GM19099 (cell line): ENCODE measurements around the gene TACC2.

Source experiments
- POLR2A ChIP-seq: IDR thresholded peaks from 3 replicates; pipeline ENCODE4 v1.6.1; 2011; ENCODE audit warnings: low read depth; ENCODE audit not compliant: insufficient read length; ENCODE audit errors: extremely low read depth

Gene TACC2

DNA sequence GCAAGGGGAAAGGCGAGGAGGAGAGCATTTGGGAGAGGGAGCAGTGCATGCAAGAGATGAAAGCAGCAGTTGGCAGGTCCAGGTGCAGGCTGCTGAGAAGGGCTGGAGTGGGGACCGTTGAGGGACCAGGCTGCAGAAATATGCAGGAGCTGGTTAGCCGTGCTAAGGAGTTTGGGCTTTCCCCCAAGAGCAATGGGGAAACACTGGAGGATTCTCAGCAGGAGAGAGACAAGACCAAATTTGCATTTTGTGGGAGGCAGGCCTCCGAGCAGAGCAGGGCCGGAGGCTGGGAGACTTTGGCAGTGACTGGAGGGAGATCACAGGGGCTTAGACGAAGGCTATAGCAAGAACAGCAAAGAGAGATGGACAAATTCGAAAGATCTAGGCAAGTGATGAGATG is 293.9 kb downstream of the TACC2 start:
- TF ChIP-seq POLR2A, result no peak

DNA sequence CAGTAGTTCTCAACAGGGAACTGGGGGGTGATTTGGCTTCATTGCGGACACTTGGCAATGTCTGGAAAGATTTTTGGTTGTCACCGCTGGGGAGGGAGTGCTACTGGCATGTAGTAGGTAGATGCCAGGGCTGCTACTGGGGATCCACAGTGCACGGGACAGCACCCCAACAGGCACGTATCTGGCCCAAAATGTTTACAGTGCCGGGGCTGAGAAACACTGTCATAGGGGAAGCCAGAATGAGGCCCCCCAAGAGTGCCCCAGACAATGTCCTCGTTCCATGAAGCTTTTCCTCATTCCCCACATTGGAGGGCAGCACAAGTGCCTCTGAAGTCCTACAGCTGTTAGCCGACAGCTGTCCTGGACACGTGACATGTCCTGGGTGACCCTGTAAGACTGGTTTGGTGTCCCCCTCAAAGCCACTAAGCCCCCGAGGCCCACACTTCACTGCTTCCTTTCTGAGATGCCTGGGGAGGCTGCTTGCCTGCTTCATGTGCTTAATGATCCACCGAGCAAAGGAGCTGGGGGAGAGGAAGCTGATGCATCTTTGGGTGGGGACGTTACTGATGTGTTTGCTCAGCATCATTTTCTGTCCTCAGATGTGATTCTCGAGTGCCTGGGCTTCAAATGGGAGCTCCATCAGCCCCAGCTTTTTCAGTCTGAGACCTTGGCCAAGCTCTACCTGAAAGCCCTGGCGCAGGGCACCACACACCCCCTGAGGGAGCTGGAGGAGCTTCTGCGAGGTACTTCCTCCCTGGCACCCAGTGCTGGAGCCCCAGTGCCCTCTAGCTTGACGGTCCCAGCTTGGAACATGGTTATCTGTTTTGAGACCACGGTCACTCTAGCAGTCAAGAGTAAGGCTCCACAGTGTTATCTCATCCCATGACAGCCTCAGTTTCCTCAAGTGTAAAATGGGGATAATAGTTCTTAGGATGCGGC is 296.8 kb downstream of the TACC2 start:
- no peak for TF ChIP-seq POLR2A

GRCh38 chr10:122286867-122287266 is 297.9 kb downstream of the TACC2 start:
- TF ChIP-seq POLR2A, result no peak

- TF ChIP-seq POLR2A, result no peak
Measured at GRCh38 chr10:122287570-122287969, 298.6 kb downstream of the TACC2 start.

- TF ChIP-seq POLR2A, result no peak
Measured at GRCh38 chr10:122288262-122288661, 299.3 kb downstream of the TACC2 start.

DNA sequence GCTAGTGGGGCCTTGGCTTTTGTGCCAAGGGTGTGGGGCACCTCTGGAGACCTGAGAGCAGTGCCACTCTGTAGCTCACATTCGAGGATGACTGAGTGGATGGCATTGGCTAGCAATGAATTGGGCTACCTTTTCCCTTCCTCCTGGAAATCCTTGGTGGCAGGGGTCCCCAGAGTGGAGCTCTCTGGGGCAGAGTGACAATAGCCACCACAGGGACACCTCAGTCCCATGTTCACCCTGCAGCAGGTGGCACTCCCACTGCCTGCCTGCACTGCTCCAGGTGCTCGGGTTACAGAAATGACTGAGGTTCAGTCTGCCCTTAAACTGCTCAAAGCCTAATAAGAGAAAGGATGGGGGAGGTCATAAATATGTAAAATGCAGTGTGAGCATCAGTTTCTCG is 300.0 kb downstream of the TACC2 start:
- TF ChIP-seq POLR2A, result no peak

- no peak for TF ChIP-seq POLR2A
Measured at GRCh38 chr10:122290334-122290733, 301.4 kb downstream of the TACC2 start.

- no peak for TF ChIP-seq POLR2A
Measured at GRCh38 chr10:122290833-122291532, 302.0 kb downstream of the TACC2 start.

DNA sequence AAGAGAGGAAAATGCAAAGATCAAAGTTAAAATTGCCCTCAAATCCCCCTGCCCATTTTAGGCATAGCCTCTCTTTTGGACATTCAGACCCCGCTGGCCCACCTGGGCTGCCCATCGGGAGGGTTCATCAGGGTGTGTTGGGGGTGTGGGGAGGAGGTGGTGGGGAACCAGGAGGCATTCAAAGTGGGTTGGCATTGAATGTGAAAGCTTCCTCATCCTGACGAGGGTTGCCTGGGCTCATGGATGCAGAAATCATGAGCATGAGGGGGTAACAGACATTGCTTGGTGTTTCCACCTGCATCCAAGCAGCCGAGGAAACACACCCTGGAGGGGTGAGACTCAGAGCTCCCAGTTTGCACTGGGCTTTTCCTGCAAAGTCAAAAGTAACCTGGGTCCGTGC is 302.8 kb downstream of the TACC2 start:
- TF ChIP-seq POLR2A, result no peak

- TF ChIP-seq POLR2A, result no peak
Measured at GRCh38 chr10:122292376-122292775, 303.4 kb downstream of the TACC2 start.

GRCh38 chr10:122293156-122293960 is 304.4 kb downstream of the TACC2 start:
- TF ChIP-seq POLR2A, result no peak

GRCh38 chr10:122293961-122294380 is 305.0 kb downstream of the TACC2 start:
- TF ChIP-seq POLR2A, result no peak

- no peak for TF ChIP-seq POLR2A
Measured at GRCh38 chr10:122294511-122295450, 305.8 kb downstream of the TACC2 start.

DNA sequence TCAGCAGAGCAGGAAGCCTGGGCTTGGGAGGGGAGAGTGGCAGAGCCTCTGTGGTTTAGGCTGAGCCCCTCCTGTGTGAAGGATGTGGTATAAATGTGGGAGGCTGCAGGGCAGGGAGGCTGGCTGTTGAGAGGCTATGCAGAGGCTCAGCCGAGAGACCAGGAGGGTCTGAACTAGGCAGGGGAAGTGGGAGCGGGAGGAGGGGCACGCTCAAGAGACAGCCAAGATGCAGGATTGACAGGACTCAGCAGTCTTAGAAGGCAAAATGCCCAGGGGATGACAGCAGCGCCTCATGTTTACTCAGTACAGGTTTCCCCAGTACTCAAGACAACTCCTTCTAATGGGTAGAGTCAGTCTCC is 306.5 kb downstream of the TACC2 start:
- no peak for TF ChIP-seq POLR2A

DNA sequence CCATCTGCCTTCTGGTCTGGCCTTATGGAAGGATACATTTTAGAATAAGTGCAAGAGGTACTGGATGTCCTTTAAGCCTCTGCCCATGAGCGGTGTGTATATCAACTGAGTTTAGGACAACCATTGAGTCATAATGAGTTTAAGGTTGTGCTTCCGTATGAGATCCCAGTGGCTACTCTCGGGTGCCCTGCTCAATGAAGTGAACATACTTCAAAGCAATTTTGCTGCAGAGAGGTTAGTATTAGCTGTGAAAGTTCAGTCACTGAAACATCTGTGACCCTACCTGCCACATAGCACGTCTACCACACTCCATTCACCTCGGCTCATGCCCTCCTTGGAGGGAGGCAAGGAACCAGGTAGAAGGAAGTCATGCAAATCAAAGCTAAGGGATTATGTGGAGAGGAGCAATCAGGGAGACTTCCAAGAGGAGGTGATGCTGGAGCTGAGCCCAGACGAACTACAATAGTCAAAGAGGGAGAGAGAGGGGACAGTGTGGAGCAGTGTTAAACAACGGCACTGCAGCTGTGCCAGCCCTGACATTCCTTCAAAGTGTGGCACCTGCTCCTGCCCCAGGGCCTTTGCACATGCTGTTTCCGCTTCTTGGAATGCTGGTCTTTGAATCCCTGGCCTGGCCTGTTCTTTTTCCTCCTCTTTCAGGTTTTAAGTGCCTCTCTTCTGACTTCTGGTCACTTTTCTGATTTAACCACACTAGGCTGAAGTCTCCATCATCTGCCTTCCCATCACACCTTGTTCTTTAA is 307.6 kb downstream of the TACC2 start:
- TF ChIP-seq POLR2A, result no peak
